Fibroblast of skin of right quadriceps (primary cell): ENCODE results near the gene HLA-E.
A peak's percentile ranks its signal among the peaks of the same experiment; 100 is the strongest.
"Not testable (repeated sequence)": the region's sequence is repeated elsewhere in the genome, so short reads cannot be mapped to it uniquely, and the experiment has no call there.

Source experiments
- DNase-seq: peaks from one replicate; pipeline ENCODE4 v3.0.0-alpha.2; 2013

HLA-E gene

DNA sequence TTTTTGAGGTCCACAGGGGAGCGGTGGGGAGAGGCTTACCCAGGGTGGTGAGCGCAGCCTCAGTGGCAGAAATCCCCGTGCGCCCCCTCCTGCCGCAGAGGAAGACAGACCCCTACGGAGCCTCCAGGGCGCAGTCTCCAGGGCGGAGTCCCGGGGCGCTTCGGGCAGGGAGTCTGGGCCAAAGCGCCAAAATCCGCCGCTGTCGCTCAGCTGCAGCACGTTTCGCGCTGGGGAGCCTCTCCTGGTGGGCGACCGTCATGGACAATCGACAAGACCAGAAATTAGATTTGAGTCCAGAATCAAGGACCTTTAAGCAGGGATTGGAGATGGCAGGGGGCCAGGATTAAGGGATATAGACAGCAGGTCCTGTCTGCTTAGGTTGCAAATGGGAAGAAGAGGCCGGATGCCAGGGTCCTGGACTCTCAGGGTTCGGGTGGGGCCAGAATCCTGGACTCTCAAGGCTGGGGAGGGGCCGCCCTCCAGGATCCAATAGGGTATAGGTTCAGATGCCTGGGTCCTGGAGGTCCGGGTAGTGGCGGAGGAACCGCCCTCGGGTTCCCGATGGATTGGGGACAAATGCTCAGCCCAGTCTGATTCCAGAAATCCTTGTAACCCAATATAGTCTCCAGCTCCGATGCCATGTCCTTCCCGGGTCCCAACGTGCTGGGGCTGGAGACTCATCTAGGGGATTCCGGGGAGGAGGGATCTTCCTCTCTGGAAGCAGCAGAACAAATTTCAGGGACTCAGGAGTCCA, 7.9 kb upstream of the HLA-E start:
- no peak for DNase-seq

DNA sequence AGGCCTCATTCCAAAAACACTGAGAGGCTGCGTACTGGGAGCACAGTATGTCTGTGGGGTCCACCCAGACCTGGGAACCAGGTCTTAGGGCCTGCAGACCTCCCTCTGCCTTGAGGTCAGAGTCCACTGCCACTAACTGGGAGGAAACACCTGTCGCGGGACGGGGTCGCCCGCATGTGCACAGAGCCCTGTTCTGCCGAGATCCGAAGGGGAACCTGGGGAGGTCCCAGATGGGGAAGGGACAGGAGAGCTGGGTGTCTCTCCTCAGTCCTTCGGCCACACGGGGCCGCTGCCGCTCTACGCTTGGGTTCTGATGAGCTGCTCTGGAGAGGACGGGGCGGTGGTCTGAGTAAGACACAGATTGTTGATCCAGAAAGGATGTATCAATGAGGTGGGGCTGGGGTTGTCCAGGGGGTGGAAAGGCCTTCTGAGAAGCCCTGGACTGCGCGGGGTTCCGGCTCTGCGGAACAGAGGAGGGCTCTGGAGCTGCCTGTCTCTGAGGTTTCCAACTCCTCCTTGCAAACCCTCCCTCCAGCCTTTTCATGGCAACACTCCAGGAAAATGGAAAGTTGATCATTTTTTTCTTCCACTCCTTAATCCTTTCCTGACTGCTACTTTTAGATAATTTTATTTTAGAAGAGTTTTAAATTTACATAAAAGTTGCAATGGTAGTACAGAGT, 7.2 kb upstream of the HLA-E start:
- DNase-seq: peak; percentile 59

- peak; percentile 60 for DNase-seq
These were observed 5.5 kb upstream of the HLA-E start for GRCh38 chr6:30483677-30484279.

DNA sequence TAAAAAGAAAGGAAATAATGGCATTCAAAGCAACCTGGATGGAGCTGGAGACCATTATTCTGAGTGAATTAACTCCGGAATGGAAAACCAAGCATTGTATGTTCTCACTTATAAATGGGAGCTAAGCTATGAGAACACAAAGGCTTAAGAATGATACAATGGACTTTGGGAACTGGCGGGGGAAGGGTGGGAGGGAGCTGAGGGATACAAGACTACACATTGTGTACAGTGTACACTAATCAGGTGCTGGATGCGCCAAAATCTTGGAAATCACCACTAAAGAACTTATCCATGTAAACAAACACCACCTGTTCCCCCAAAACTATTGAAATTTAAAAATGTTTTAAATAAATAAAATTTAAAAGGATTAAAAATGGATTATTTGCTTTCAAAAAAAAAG, 4.1 kb upstream of the HLA-E start:
- DNase-seq: no peak

GRCh38 chr6:30487926-30488325, 1.4 kb upstream of the HLA-E start:
- DNase-seq: no peak

GRCh38 chr6:30488697-30489080, 620 bp upstream of the HLA-E start:
- not testable (repeated sequence) for DNase-seq

DNA sequence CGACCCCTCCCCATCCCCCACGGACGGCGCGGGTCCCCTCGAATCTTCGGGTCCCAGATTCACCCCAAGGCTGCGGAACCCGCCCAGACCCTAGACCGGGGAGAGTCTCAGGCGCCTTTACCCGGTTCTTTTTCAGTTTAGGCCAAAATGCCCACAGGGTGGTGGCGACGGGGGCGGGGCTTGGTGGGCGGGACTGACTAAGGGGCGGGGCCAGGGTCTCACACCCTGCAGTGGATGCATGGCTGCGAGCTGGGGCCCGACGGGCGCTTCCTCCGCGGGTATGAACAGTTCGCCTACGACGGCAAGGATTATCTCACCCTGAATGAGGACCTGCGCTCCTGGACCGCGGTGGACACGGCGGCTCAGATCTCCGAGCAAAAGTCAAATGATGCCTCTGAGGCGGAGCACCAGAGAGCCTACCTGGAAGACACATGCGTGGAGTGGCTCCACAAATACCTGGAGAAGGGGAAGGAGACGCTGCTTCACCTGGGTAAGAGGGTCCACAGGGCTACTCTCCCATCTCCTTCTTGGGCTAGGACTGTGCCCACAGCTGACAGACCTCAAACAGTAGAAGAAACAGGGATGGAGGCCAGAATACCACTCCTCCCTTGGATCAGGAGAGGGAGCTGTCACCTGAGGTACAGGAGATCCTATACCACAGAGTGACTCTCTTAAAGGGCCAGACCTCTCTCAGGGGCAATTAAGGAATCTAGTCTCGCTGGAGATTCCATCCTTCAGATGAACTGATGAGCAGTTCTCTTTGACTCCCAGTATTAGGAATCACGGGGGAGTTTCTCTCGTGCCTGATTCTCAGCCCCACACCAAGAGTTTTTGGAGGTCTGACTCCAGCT, 942 bp downstream of the HLA-E start:
- peak; percentile 60 for DNase-seq

DNA sequence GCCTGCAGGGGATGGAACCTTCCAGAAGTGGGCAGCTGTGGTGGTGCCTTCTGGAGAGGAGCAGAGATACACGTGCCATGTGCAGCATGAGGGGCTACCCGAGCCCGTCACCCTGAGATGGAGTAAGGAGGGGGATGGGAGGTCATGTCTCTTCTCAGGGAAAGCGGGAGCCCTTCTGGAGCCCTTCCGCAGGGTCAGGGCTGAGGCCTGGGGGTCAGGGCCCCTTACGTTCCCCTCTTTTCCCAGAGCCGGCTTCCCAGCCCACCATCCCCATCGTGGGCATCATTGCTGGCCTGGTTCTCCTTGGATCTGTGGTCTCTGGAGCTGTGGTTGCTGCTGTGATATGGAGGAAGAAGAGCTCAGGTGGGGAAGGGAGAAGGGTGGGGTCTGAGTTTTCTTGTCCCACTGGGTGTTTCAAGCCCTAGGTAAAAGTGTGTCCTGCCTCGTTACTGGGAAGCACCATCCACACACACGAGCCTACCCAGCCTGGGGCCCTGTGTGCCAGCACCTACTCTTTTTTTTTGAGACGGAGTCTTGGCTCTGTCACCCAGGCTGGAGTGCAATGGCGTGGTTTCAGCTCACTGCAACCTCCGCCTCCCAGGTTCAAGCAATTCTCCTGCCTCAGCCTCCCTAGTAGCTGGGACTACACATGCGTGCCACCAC, 2.1 kb downstream of the HLA-E start:
- DNase-seq: not testable (repeated sequence)

DNA sequence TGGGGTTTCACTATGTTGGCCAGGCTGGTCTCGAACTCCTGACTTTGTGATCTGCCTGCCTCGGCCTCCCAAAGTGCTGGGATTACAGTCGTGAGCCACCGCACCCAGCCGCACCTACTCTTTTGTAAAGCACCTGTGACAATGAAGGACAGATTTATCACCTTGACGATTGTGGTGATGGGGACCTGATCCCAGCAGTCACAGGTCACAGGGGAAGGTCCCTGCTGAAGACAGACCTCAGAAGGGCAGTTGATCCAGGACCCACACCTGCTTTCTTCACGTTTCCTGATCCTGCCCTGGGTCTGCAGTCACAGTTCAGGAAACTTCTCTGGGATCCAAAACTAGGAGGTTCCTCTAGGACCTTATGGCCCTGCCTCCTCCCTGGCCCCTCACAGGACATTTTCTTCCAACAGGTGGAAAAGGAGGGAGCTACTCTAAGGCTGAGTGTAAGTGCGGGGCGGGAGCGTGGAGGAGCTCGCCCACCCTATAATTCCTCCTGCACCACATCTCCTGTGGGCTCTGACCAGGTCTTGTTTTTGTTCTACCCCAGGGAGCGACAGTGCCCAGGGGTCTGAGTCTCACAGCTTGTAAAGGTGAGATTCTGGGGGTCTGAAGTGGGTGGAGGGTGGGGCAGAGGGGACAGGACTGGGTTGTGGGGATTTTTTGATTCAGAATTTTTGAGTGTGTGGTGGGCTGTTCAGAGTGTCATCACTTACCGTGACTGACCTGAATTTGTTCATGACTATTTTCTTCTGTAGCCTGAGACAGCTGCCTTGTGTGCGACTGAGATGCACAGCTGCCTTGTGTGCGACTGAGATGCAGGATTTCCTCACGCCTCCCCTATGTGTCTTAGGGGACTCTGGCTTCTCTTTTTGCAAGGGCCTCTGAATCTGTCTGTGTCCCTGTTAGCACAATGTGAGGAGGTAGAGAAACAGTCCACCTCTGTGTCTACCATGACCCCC, 3.0 kb downstream of the HLA-E start:
- DNase-seq: no peak

DNA sequence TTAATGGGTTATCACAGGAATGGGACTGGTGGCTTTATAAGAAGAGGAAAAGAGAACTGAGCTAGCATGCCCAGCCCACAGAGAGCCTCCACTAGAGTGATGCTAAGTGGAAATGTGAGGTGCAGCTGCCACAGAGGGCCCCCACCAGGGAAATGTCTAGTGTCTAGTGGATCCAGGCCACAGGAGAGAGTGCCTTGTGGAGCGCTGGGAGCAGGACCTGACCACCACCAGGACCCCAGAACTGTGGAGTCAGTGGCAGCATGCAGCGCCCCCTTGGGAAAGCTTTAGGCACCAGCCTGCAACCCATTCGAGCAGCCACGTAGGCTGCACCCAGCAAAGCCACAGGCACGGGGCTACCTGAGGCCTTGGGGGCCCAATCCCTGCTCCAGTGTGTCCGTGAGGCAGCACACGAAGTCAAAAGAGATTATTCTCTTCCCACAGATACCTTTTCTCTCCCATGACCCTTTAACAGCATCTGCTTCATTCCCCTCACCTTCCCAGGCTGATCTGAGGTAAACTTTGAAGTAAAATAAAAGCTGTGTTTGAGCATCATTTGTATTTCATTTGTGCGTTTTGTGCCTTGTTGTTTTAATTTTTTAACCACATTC, 4.4 kb downstream of the HLA-E start:
- DNase-seq: no peak

- DNase-seq: no peak
These were observed 5.1 kb downstream of the HLA-E start for GRCh38 chr6:30494291-30494861.

DNA sequence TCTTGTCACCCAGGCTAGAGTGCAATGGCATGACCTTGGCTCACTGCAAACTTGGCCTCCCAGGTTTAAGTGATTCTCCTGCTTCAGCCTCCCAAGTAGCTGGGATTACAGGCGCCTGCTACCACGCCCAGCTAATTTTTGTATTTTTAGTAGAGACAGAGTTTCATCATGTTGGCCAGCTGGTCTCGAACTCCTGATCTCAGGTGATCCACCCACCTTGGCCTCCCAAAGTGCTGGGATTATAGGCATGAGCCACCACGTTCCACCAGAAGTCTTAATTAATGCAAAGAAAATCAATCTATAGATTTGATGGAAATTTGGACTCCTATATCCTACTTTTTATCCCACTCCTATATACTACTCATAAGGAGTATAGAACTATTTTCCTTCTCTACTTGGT, 5.8 kb downstream of the HLA-E start:
- DNase-seq: not testable (repeated sequence)

GRCh38 chr6:30495993-30496392, 6.7 kb downstream of the HLA-E start:
- DNase-seq: no peak

DNA sequence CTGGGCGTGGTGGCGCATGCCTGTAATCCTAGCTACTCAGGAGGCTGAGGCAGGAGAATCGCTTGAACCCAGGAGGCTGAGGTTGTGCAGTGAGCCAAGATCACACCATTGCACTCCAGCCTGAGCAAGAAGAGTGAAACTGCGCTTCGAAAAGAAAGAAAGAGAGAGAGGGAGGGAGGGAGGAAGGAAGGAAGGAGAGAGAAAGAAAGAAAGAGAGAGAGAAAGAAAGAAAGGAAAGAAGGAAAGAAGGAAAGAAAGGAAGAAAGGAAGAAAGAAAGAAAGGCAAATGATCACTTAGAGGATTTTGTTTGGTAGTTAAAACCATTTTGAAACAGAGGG, 7.9 kb downstream of the HLA-E start:
- not testable (repeated sequence) for DNase-seq

DNA sequence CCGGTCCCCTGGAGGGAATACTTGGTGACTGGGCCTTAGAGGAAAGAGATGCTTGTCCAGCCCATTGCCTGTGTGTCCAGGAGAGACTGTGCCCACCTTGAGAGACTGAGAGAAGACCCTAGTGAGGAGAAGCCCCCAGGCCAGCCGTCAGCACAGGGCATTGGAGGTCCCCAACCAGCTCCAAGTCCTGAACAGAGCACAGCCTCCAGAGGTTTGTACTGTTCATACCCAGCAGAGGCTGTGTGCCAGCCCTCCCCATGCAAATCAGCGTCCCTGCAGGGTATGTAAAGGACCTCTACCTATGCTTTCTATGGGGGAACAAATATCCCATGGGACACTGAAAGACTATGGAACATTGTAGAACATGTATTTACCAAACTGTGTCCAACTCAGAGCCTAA, 8.4 kb downstream of the HLA-E start:
- DNase-seq: no peak

- DNase-seq: not testable (repeated sequence)
These were observed 9.4 kb downstream of the HLA-E start for GRCh38 chr6:30498705-30499104.

DNA sequence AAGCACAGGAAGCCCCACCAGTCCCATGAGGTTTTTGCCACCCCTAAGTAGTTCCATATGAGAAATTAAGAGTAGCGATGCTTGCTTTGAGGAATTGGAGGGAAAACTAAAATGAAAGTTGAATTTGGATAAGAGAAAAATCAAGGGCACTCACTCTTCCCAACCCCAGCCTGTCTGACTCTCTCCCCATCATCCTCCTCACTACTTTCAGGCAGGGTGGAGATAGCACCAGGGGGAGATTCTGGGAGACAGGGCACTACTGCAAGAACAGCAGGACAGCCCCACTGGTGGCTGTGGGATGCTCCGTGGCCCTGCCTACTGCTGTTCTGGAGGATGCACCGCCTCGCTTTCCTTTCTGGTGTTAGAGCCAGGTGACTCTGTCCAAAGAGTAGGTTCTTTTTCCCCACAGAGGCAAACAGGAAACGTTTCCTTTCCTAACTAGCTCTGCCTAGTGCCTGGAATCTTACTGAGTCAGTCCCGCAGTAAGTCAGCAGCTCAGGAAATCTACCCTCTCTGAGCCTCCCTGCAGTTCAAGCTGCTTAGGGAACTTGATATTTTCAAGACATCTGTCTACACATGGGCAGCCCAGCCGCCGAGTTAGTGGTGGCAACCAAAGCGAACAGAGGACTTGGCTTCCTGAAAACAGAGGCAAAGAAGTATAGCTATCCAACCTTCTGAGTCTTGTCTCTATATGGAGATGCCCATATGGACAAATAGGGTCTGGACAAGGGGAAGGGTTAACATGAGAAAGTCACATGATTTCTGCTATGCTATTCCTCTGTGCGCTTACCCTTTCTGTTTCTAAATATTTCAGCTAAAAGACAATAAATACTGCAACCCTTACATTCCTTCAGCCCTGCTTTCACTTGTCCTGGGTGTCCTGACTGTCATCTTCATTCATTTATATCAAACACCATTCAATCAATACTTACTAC, 11.4 kb downstream of the HLA-E start:
- peak; percentile 54 for DNase-seq

GRCh38 chr6:30507849-30508827, 18.8 kb downstream of the HLA-E start:
- no peak for DNase-seq
